H1 (cell line): ENCODE results near the gene CDC42SE1. TPM values are rescaled to one million over a fixed set of nuclear protein-coding genes. Genes with fewer than 3 reads are reported as not detected.

Experiments used
- ASH2L ChIP-seq: fragments of 200-600, 300-600 bp; sonication (generic); IDR thresholded peaks from one replicate; pipeline ENCODE4 v1.7.1; 2017; ENCODE audit warnings: low read length
- CEBPB ChIP-seq: IDR thresholded peaks from 2 replicates; pipeline ENCODE4 v1.6.1; 2012; ENCODE audit warnings: low read depth, low read length
- CHD1 ChIP-seq: IDR thresholded peaks from 2 replicates; pipeline ENCODE4 v1.6.1; 2012; ENCODE audit warnings: low read depth, low read length, improper control_type of control experiment
- CHD2 ChIP-seq: IDR thresholded peaks from 2 replicates; pipeline ENCODE4 v1.6.1; 2012; ENCODE audit warnings: low read length, improper control_type of control experiment
- EZH2 ChIP-seq: fragments of 200-600 bp; sonication (generic); IDR thresholded peaks from 2 replicates; pipeline ENCODE4 v1.7.1; 2012; ENCODE audit warnings: low read depth, mild to moderate bottlenecking, moderate library complexity, low read length, inconsistent platforms; ENCODE audit not compliant: severe bottlenecking
- NANOG ChIP-seq: IDR thresholded peaks from 2 replicates; pipeline ENCODE4 v1.6.1; 2011; ENCODE audit warnings: low read length, low read depth, mild to moderate bottlenecking, inconsistent platforms; ENCODE audit not compliant: insufficient read depth, poor library complexity, severe bottlenecking
- POU5F1 ChIP-seq: IDR thresholded peaks from 2 replicates; pipeline ENCODE4 v1.6.1; 2011; ENCODE audit warnings: low read depth, mild to moderate bottlenecking, low read length, moderate library complexity
- polyA plus RNA-seq, 7 experiments: library from polyadenylated mRNA; depleted of rRNA in 3 of 7; stranded (reverse) in 5 of 7; unstranded in 2 of 7; fragments of >200 nt in 5 of 7; fragments of 200-250 nt in 2 of 7; gene quantifications; 1 replicate in 5 of 7; 2 replicates in 1 of 7; 4 replicates in 1 of 7; pipeline versions ENCODE4 v1.2.1 to v1.2.3, GENCODE V29; 2011 to 2013; ENCODE audit warnings: missing spikeins in 2 of 7, mixed read lengths in 2 of 7
- total RNA-seq: library from RNA; stranded (reverse); fragmentation: NEBNext Ultra II Directional; extraction: Animal tissue kit (Norgen Biotek cat#: 25700); gene quantifications from 2 replicates; pipeline ENCODE4 v1.2.1, GENCODE V29; 2021

CDC42SE1 gene
- total and polyA plus RNA-seq, 2 of the 8 experiments (the other 6 are each of a cell fraction or from before 2014, with no cell fraction given) = 30.5 to 74.1 TPM

DNA sequence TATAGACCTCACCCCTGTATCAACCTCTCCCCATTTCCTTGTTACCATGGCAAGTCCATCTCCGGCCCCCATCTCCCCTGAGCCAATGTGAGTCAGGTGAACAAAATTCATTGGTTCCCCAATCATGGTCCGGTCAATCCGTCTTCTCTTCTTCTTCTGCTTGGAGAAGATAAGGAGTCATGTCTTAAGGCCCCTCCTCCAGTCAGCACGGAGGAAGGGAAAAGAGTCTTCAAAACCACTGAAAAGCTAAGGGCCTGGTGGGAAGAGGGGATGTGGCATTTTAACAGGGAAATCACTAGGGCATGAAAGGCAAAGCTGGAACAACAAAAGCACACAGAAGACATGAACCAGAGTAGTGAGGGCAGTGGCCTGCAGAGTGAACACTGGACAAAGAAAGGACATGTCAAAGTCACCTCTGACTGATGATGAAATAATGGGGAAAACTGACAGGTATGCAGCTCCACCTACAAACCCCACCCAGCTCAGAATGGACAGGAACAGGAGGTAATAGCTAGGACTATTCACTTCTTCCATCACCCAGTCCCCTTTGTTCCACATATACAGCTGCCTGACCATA lies 4.4 kb downstream of the CDC42SE1 start (continued):
- no peak for TF ChIP-seq CEBPB
- TF ChIP-seq NANOG = no peak
- TF ChIP-seq EZH2 = no peak
- no peak for TF ChIP-seq POU5F1
- no peak for TF ChIP-seq CHD1
- TF ChIP-seq ASH2L = no peak
- TF ChIP-seq CHD2 = no peak
